K562 (cell line): ENCODE data around the gene HAAO. TPM values are rescaled to one million over a fixed set of nuclear protein-coding genes. Genes with fewer than 3 reads are reported as not detected.
A peak's percentile ranks its signal among the peaks of the same experiment; 100 is the strongest.

Experiments used
- ATAC-seq: fragments of 200-7000 bp; cut with Tn5 transposase; 3 replicates; pipeline ENCODE4 v1.9.1; 2020; ENCODE audit warnings: moderate library complexity
- BruUV-seq: library from RNA; stranded (reverse); fragments of 400-500 nt; replicated peaks from 2 replicates; lab custom pipeline; 2021; lab: Mats Ljungman, UMichigan
- CTCF ChIA-PET: fragments of 300-600 bp; formaldehyde crosslinking; extraction: SDS; loops from one replicate; lab custom pipeline; 2021; ENCODE audit warnings: low intra/inter-chr PET ratio; lab: Yijun Ruan, JAX
- POLR2A ChIA-PET: fragments of 300-600, 350-650 bp; sonication (Branson Sonifier 250); formaldehyde crosslinking; extraction: SDS; loops from one replicate; lab custom pipeline; 2021; ENCODE audit warnings: antibody characterized with exemption, inconsistent platforms; lab: Yijun Ruan, JAX
- DNase-seq, 4 experiments: peaks; one replicate each; pipeline versions ENCODE4 v3.0.0 to v3.0.0-alpha.2; 2011 to 2018; ENCODE audit warnings: low spot score in 3 of 4, mixed read lengths in 3 of 4; ENCODE audit errors: extremely low read depth in 1 of 4
- FAIRE-seq: peaks from 2 replicates; lab custom pipeline; 2011; peaks lifted over from hg19 to GRCh38; lab: Jason Lieb, UNC
- H2AFZ ChIP-seq: 2 replicates; pipeline ENCODE4 v1.6.0; 2011; ENCODE audit warnings: low read depth, low read length, control low read depth, inconsistent platforms
- H3K27ac ChIP-seq: fragments of 200-600 bp; 3 replicates; pipeline ENCODE4 v1.8.0; 2011; ENCODE audit warnings: low read depth, mild to moderate bottlenecking, control low read depth, inconsistent platforms, low read length, moderate library complexity, mixed read lengths; ENCODE audit errors: extremely low read depth
- H3K27me3 ChIP-seq, 2 experiments: fragments of 300-600 bp in 1 of 2; 2 replicates in 1 of 2; 3 replicates in 1 of 2; pipeline versions ENCODE4 v1.6.0 to v1.8.0; 2011; ENCODE audit warnings: inconsistent platforms in 2 of 2, low read length in 2 of 2, mild to moderate bottlenecking in 1 of 2, mixed read lengths in 1 of 2, moderate library complexity in 1 of 2; ENCODE audit not compliant: control insufficient read depth in 2 of 2, insufficient read depth in 2 of 2
- H3K36me3 ChIP-seq: fragments of 300-600 bp; 3 replicates; pipeline ENCODE4 v1.8.0; 2011; ENCODE audit warnings: mild to moderate bottlenecking, low read length, inconsistent platforms; ENCODE audit not compliant: control insufficient read depth, insufficient read depth
- H3K4me1 ChIP-seq, 2 experiments: fragments of 200-600 bp in 1 of 2; replicated peaks in 1 of 2; 2 replicates in 1 of 2; 3 replicates in 1 of 2; pipeline versions ENCODE4 v1.5.1 to v1.8.0; 2011; ENCODE audit warnings: inconsistent platforms in 2 of 2, low read length in 2 of 2, mild to moderate bottlenecking in 1 of 2, mixed read lengths in 1 of 2, moderate library complexity in 1 of 2; ENCODE audit not compliant: control insufficient read depth in 2 of 2, insufficient read depth in 2 of 2
- H3K4me2 ChIP-seq: 2 replicates; pipeline ENCODE4 v1.6.1; 2011; ENCODE audit warnings: low read length, control low read depth, inconsistent platforms, mixed read lengths; ENCODE audit not compliant: insufficient read depth
- H3K4me3 ChIP-seq: fragments of 200-600 bp; sonication (generic), shearing (Covaris generic); 2 replicates; pipeline ENCODE4 v1.5.1; 2016; ENCODE audit warnings: control low read depth, inconsistent platforms
- H3K79me2 ChIP-seq: fragments of 200-600 bp; 3 replicates; pipeline ENCODE4 v1.8.0; 2011; ENCODE audit warnings: low read length, inconsistent platforms; ENCODE audit not compliant: control insufficient read depth, insufficient read depth
- H3K9ac ChIP-seq, 2 experiments: 2 replicates each; pipeline versions ENCODE4 v1.6.0 to v1.6.1; 2011; ENCODE audit warnings: low read depth in 2 of 2, low read length in 2 of 2, control low read depth in 1 of 2, inconsistent platforms in 1 of 2, mild to moderate bottlenecking in 1 of 2, mixed read lengths in 1 of 2; ENCODE audit not compliant: insufficient read depth in 1 of 2
- H3K9me1 ChIP-seq: one replicate; pipeline ENCODE4 v1.6.0; 2011; ENCODE audit warnings: inconsistent platforms, mild to moderate bottlenecking, low read length, moderate library complexity; ENCODE audit not compliant: control insufficient read depth, insufficient read depth
- H3K9me3 ChIP-seq: replicated peaks from 2 replicates; pipeline ENCODE4 v1.5.1; 2011; ENCODE audit warnings: low read depth, low read length, inconsistent platforms; ENCODE audit not compliant: control insufficient read depth, insufficient read depth
- H4K20me1 ChIP-seq: replicated peaks from 2 replicates; pipeline ENCODE4 v1.6.1; 2011; ENCODE audit warnings: low read length, inconsistent platforms, mixed read lengths; ENCODE audit not compliant: control insufficient read depth, insufficient read depth
- BCOR ChIP-seq: fragments of 450-650 bp; IDR thresholded peaks from 2 replicates; pipeline ENCODE4 v1.6.1; 2016
- BDP1 ChIP-seq: IDR thresholded peaks from 3 replicates; pipeline ENCODE4 v1.6.1; 2011; ENCODE audit not compliant: insufficient read length, insufficient read depth
- BMI1 ChIP-seq: fragments of 150-350 bp; IDR thresholded peaks from 2 replicates; pipeline ENCODE4 v1.6.1; 2014; ENCODE audit warnings: low read length
- C11orf30 ChIP-seq: fragments of 450-650 bp; IDR thresholded peaks from 2 replicates; pipeline ENCODE4 v1.6.1; 2016; ENCODE audit warnings: low read depth, mild to moderate bottlenecking
- CXXC5 ChIP-seq: fragments of 250-450 bp; sonication (Bioruptor Pico); IDR thresholded peaks from 2 replicates; pipeline ENCODE4 v1.8.0; 2022; ENCODE audit warnings: inconsistent platforms, mild to moderate bottlenecking, moderate library complexity
- ESRRA ChIP-seq: fragments of 450-650 bp; IDR thresholded peaks from 2 replicates; pipeline ENCODE4 v1.6.1; 2014; ENCODE audit warnings: low read depth, mild to moderate bottlenecking, moderate library complexity, borderline replicate concordance
- ETV1 ChIP-seq: fragments of 450-650 bp; conservative IDR thresholded peaks from 2 replicates; pipeline ENCODE4 v1.6.1; 2016; ENCODE audit warnings: missing genetic modification characterization, control low read depth, low read depth, missing compliant biosample characterization
- FOXP4 ChIP-seq: sonication (generic); formaldehyde crosslinking; IDR thresholded peaks from 2 replicates; pipeline ENCODE4 v1.8.0; 2022; ENCODE audit warnings: mild to moderate bottlenecking, missing genetic modification reagents, borderline replicate concordance
- GTF2B ChIP-seq: IDR thresholded peaks from 2 replicates; pipeline ENCODE4 v1.6.1; 2011; ENCODE audit not compliant: insufficient read length; ENCODE audit errors: extremely low read depth
- HDAC2 ChIP-seq: fragments of 450-650 bp; IDR thresholded peaks from 2 replicates; pipeline ENCODE4 v1.6.1; 2016; ENCODE audit warnings: mild to moderate bottlenecking
- KDM1A ChIP-seq, 2 experiments: fragments of 450-650 bp; IDR thresholded peaks; 2 replicates each; pipeline ENCODE4 v1.6.1; 2016; ENCODE audit warnings: mild to moderate bottlenecking in 2 of 2
- MAFG ChIP-seq: fragments of 450-650 bp; conservative IDR thresholded peaks from 2 replicates; pipeline ENCODE4 v1.6.1; 2016; ENCODE audit warnings: missing genetic modification characterization, missing compliant biosample characterization
- RBBP5 ChIP-seq: fragments of 200-600 bp; sonication (generic); IDR thresholded peaks from 2 replicates; pipeline ENCODE4 v1.6.1; 2012; ENCODE audit warnings: borderline replicate concordance, mild to moderate bottlenecking, low read length, control low read depth, inconsistent platforms; ENCODE audit not compliant: insufficient read depth, poor library complexity, severe bottlenecking
- RBM34 ChIP-seq: fragments of 200-400 bp; formaldehyde crosslinking; IDR thresholded peaks from 2 replicates; pipeline ENCODE4 v1.6.1; 2018; ENCODE audit warnings: low read length, borderline replicate concordance; ENCODE audit not compliant: insufficient read depth
- SFPQ ChIP-seq: fragments of 200-400 bp; formaldehyde crosslinking; IDR thresholded peaks from 2 replicates; pipeline ENCODE4 v1.6.1; 2017; ENCODE audit warnings: mild to moderate bottlenecking, low read depth, low read length, moderate library complexity
- SUPT5H ChIP-seq: fragments of 450-650 bp; IDR thresholded peaks from 2 replicates; pipeline ENCODE4 v1.6.1; 2016
- XRCC4 ChIP-seq: IDR thresholded peaks from one replicate; pipeline ENCODE4 v1.6.1; 2011; ENCODE audit not compliant: insufficient read depth, insufficient read length; ENCODE audit errors: extremely low read depth
- ZNF589 ChIP-seq: fragments of 200-800 bp; sonication (Bioruptor generic); IDR thresholded peaks from 2 replicates; pipeline ENCODE4 v1.6.1; 2016; ENCODE audit warnings: low read depth, missing genetic modification characterization, missing compliant biosample characterization
- WGBS: fragments of 100-300 bp; shearing (Covaris generic); methylation state at CpG from one replicate; pipeline ENCODE4 v1.1.6; 2016; ENCODE audit warnings: low coverage, mixed read lengths; ENCODE audit not compliant: insufficient coverage; ENCODE audit errors: missing lambda C conversion rate; 5-methylcytosine and 5-hydroxymethylcytosine counted together
- in situ Hi-C: fragments of 300-500 bp; cut with MboI; formaldehyde crosslinking; loops from 4 replicates; pipeline ENCODE4 v1.15.0; 2018; ENCODE audit warnings: inconsistent platforms, mixed read lengths
- intact Hi-C: fragments of 100-400 bp; cut with micrococcal nuclease; formaldehyde crosslinking; loops from 2 replicates; pipeline ENCODE4 v1.14.2; 2022
- polyA plus RNA-seq, 8 experiments: library from polyadenylated mRNA; depleted of rRNA in 4 of 8; stranded (reverse) in 5 of 8; unstranded in 3 of 8; fragments of >200 nt; fragmentation: Nextera tagmentation in 2 of 8; fragmentation: Illumina TruSeq in 1 of 8; extraction: Ambion mirVana in 2 of 8; extraction: Trizol in 1 of 8; gene quantifications; 2 replicates each; pipeline versions ENCODE4 v1.2.1 to v1.2.3, GENCODE V29; 2011 to 2014; ENCODE audit warnings: inconsistent platforms in 1 of 8, missing spikeins in 1 of 8
- total RNA-seq, 7 experiments: library from RNA; depleted of rRNA in 6 of 7; stranded (reverse); fragments of >200 nt in 6 of 7; fragmentation: Illumina TruSeq in 2 of 7; extraction: Trizol in 2 of 7; gene quantifications; 2 replicates each; pipeline versions ENCODE4 v1.2.1 to v1.2.3, GENCODE V29; 2011 to 2021; ENCODE audit warnings: low replicate concordance in 1 of 7

The HAAO gene
- total and polyA plus RNA-seq, 9 of the 15 experiments (the other 6 are each of a cell fraction or from before 2014, with no cell fraction given): not detected

- DNase-seq: peak in 2 of 4 experiments; percentile 5
- peak; percentile 47; the same call in 1 of the 2 replicates for TF ChIP-seq BCOR
- TF ChIP-seq GTF2B: no peak
- peak; percentile 89 for TF ChIP-seq ESRRA
- no peak for TF ChIP-seq RBBP5
- TF ChIP-seq FOXP4 (CRISPR knock-in tag): no peak
- TF ChIP-seq SFPQ: no peak
- no peak for TF ChIP-seq BMI1
- TF ChIP-seq ZNF589 (CRISPR knock-in tag): no peak
- no peak for TF ChIP-seq SUPT5H
- TF ChIP-seq KDM1A (IDR thresholded peaks at IDR 0.05): peak in 1 of 2 experiments; percentile 49; a peak in 2 of 4 replicates
- TF ChIP-seq BDP1: no peak
- TF ChIP-seq RBM34: no peak
- no peak for TF ChIP-seq ETV1
- no peak for TF ChIP-seq CXXC5
- TF ChIP-seq C11orf30: no peak
- TF ChIP-seq MAFG (tag): no peak
- 0 out of 2 replicates have a peak, but pooled peaks have one; percentile 17 for TF ChIP-seq HDAC2
- TF ChIP-seq XRCC4: no peak
Measured at GRCh38 chr2:42757981-42758740, 34.2 kb downstream of the HAAO start.

More at GRCh38 chr2:42757981-42758740, 34.2 kb downstream of the HAAO start:
- H2AFZ ChIP-seq: no peak overlapping the region
- 4% methylated on average over 4 of the region's 4 CpGs for WGBS
- no TSS peak for BruUV-seq
- in situ Hi-C loops: no loop called here
- H3K36me3 ChIP-seq: no peaks in the 10 kb centered on the region
- no peak for ATAC-seq
- no peak overlapping the region for H3K4me3 ChIP-seq
- intact Hi-C loops: no loop called here
- H3K4me1 ChIP-seq: peaks cover 0 to 19% of the 10 kb centered on the region in 2 experiments; a peak in 2 of 5 replicates
- FAIRE-seq: no peak
- POLR2A ChIA-PET: interaction anchor here (0.7 to 1.0 kb wide), 2 partner anchors 17 to 46 kb away, joined by 4 read pairs; no protein-coding TSS in a partner anchor
- no peaks in the 10 kb centered on the region for H3K79me2 ChIP-seq
- no peak overlapping the region for H3K4me2 ChIP-seq
- peaks cover 12 to 65% of the 10 kb centered on the region in 2 experiments for H3K27me3 ChIP-seq
- CTCF ChIA-PET: no interaction called here
- no peaks in the 10 kb centered on the region for H3K9me1 ChIP-seq
- H3K9me3 ChIP-seq: no peaks in the 10 kb centered on the region
- no peak overlapping the region for H3K27ac ChIP-seq
- peaks cover 8% of the 10 kb centered on the region for H4K20me1 ChIP-seq
- no peak overlapping the region for H3K9ac ChIP-seq
